GM23248 (cell line): ENCODE results near the gene RFNG. TPM values are rescaled to one million over a fixed set of nuclear protein-coding genes. Genes with fewer than 3 reads are reported as not detected.

ENCODE experiments used
- DNase-seq: peaks from one replicate; pipeline ENCODE4 v3.0.0-alpha.2; 2015
- H2AFZ ChIP-seq: fragments of 200-600 bp; sonication (generic); 2 replicates; pipeline ENCODE4 v1.6.1; 2016; ENCODE audit warnings: antibody characterized with exemption
- H3F3A ChIP-seq: fragments of 200-600 bp; sonication (generic); 2 replicates; pipeline ENCODE4 v1.6.1; 2016; ENCODE audit warnings: mild to moderate bottlenecking, antibody characterized with exemption, mixed run types; ENCODE audit not compliant: insufficient read depth
- H3K27ac ChIP-seq: fragments of 200-600 bp; sonication (generic); 2 replicates; pipeline ENCODE4 v1.5.1; 2016; ENCODE audit warnings: mild to moderate bottlenecking
- H3K27me3 ChIP-seq: fragments of 200-600 bp; sonication (generic); replicated peaks from 2 replicates; pipeline ENCODE4 v1.6.1; 2016; ENCODE audit warnings: mild to moderate bottlenecking; ENCODE audit not compliant: insufficient read depth
- H3K36me3 ChIP-seq: fragments of 200-600 bp; sonication (generic); 2 replicates; pipeline ENCODE4 v1.6.1; 2016; ENCODE audit warnings: low read depth, mild to moderate bottlenecking
- H3K4me1 ChIP-seq: fragments of 200-600 bp; sonication (generic); 2 replicates; pipeline ENCODE4 v1.6.1; 2016; ENCODE audit warnings: mild to moderate bottlenecking; ENCODE audit not compliant: insufficient read depth
- H3K4me2 ChIP-seq: fragments of 200-600 bp; sonication (generic); one replicate; pipeline ENCODE4 v1.6.1; 2016; ENCODE audit warnings: mild to moderate bottlenecking; ENCODE audit not compliant: unreplicated experiment
- H3K4me3 ChIP-seq: fragments of 200-600 bp; sonication (generic); 2 replicates; pipeline ENCODE4 v1.5.1; 2016; ENCODE audit warnings: mild to moderate bottlenecking
- H3K79me2 ChIP-seq: fragments of 200-600 bp; sonication (generic); 2 replicates; pipeline ENCODE4 v1.6.1; 2016; ENCODE audit warnings: mild to moderate bottlenecking; ENCODE audit not compliant: insufficient read depth
- H3K9ac ChIP-seq: fragments of 200-600 bp; sonication (generic); 2 replicates; pipeline ENCODE4 v1.6.1; 2016; ENCODE audit warnings: mild to moderate bottlenecking
- H3K9me2 ChIP-seq: fragments of 200-600 bp; sonication (generic); 2 replicates; pipeline ENCODE4 v1.6.1; 2016; ENCODE audit warnings: mixed run types, mild to moderate bottlenecking, moderate library complexity; ENCODE audit not compliant: insufficient read depth
- H3K9me3 ChIP-seq: fragments of 200-600 bp; sonication (generic); one replicate; pipeline ENCODE4 v1.6.1; 2017; ENCODE audit warnings: low read depth
- H4K20me1 ChIP-seq: fragments of 200-600 bp; sonication (generic); 2 replicates; pipeline ENCODE4 v1.6.0; 2016; ENCODE audit not compliant: insufficient read depth
- EZH2 ChIP-seq: fragments of 200-600 bp; sonication (generic); IDR thresholded peaks from 2 replicates; pipeline ENCODE4 v1.6.1; 2018; ENCODE audit warnings: antibody characterized with exemption, mild to moderate bottlenecking; ENCODE audit not compliant: insufficient read depth, poor library complexity, severe bottlenecking
- EZH2phosphoT487 ChIP-seq: fragments of 200-600 bp; sonication (generic); IDR thresholded peaks from 2 replicates; pipeline ENCODE4 v1.6.1; 2018; ENCODE audit warnings: antibody characterized with exemption, moderate library complexity, mild to moderate bottlenecking, low read depth; ENCODE audit not compliant: insufficient read depth
- WGBS, 2 experiments: methylation state at CpG; one replicate each; pipeline ENCODE4 v1.1.6; 2015 to 2017; ENCODE audit warnings: low lambda C conversion rate in 2 of 2, low coverage in 1 of 2; ENCODE audit errors: missing lambda C conversion rate in 2 of 2; 5-methylcytosine and 5-hydroxymethylcytosine counted together
- in situ Hi-C: fragments of 300-500 bp; cut with MboI; formaldehyde crosslinking; loops from 2 replicates; pipeline ENCODE4 v1.15.0; 2020
- polyA plus RNA-seq: library from polyadenylated mRNA; unstranded; fragments of >200 nt; fragmentation: Nextera tagmentation; extraction: Ambion mirVana; gene quantifications from 2 replicates; pipeline ENCODE4 v1.2.1, GENCODE V29; 2016
- total RNA-seq: library from RNA; depleted of rRNA; stranded (reverse); fragments of >200 nt; shearing (Covaris generic); gene quantifications from 2 replicates; pipeline ENCODE4 v1.2.3, GENCODE V29; 2014

Gene RFNG
- total and polyA plus RNA-seq, 2 experiments from 2014 or later = 11.8 to 59.8 TPM

DNA sequence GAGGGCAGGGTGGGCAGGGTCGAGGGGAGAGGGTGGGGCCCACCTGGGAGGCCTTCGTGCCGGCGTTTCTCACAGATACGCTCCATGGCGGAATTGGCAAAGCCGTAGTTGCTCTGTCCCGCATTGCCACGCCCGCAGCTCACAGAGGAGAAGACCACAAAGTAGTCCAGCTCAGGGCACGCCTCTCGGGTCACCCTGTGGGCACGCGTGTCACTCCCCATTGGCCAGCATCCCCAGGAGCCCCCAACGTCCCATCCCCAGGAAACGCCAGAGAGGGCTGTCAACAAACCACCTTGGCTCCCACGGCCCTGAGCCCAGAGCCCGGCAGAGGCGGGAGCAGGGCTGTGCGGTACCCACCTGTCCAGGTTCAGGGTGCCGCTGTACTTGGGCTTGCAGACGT is 30.4 kb upstream of the RFNG start:
- WGBS, 2 experiments = 95 to 96% methylated on average over 14 to 22 of the region's 22 CpGs
- no peak overlapping the region for H2AFZ ChIP-seq
- no peaks in the 10 kb centered on the region for H3F3A ChIP-seq
- H3K36me3 ChIP-seq = no peaks in the 10 kb centered on the region
- H3K79me2 ChIP-seq = no peaks in the 10 kb centered on the region
- H3K4me1 ChIP-seq = no peaks in the 10 kb centered on the region
- TF ChIP-seq EZH2 (no peak), EZH2phosphoT487 (no peak)
- no peak overlapping the region for H3K27ac ChIP-seq
- no peak overlapping the region for H3K9ac ChIP-seq
- no peaks in the 10 kb centered on the region for H3K9me3 ChIP-seq
- no peaks in the 10 kb centered on the region for H3K9me2 ChIP-seq
- no peaks in the 10 kb centered on the region for H4K20me1 ChIP-seq
- no peak overlapping the region for H3K4me3 ChIP-seq
- in situ Hi-C loops = no loop called here
- no peaks in the 10 kb centered on the region for H3K27me3 ChIP-seq
- no peak overlapping the region for H3K4me2 ChIP-seq
- DNase-seq = no peak

- H3K27me3 ChIP-seq = no peaks in the 10 kb centered on the region
- H3K27ac ChIP-seq = no peak overlapping the region
- no peaks in the 10 kb centered on the region for H3K9me2 ChIP-seq
- H3K9me3 ChIP-seq = no peaks in the 10 kb centered on the region
- no peak overlapping the region for H3K4me3 ChIP-seq
- H3K9ac ChIP-seq = no peak overlapping the region
- TF ChIP-seq EZH2 (no peak), EZH2phosphoT487 (no peak)
- no peak for DNase-seq
- WGBS, 2 experiments = 94 to 97% methylated on average over 17 to 20 of the region's 20 CpGs
- no peaks in the 10 kb centered on the region for H3K4me1 ChIP-seq
- H2AFZ ChIP-seq = no peak overlapping the region
- H3K4me2 ChIP-seq = no peak overlapping the region
- H3K79me2 ChIP-seq = no peaks in the 10 kb centered on the region
- H4K20me1 ChIP-seq = no peaks in the 10 kb centered on the region
- no peaks in the 10 kb centered on the region for H3K36me3 ChIP-seq
- in situ Hi-C loops = no loop called here
- peaks cover 3% of the 10 kb centered on the region; the same call in 1 of the 2 replicates for H3F3A ChIP-seq
Observed at GRCh38 chr17:82081546-82081945, 29.9 kb upstream of the RFNG start.

DNA sequence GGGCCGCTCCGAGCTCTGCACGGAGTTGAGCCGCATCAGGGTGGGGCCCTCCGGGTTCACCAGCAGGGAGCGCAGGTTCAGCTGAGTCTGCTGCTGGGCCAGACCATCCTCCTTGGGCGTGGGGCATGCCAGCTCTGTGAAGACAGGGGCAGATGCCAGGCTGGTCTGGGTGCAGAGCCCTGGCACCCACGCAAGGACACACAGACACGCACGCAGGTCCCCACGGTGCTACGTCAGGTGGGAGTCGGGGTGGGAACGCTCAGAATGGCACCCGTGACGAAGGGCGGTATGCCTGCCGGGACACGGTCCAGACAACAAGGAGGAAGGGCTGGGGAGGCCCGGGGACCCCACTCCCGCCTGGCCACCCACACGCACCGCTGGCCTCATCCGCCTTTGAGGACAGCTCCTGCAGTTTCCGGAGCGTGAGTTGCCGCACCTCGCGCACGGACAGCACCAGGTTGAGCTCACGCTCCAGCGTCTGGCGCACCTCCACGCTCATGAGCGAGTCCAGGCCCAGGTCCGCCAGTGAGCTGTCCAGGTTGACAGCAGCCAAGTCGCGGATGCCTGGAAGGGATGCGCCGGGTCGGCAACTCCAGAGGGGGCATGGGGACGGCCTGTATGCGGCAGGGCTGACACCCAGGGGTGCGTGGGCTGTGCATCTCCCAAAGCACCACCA is 29.3 kb upstream of the RFNG start:
- Histone ChIP-seq H3K4me3 (no peak overlapping the region), H3K79me2 (no peaks in the 10 kb centered on the region), H3K27ac (no peak overlapping the region), H3K27me3 (no peaks in the 10 kb centered on the region), H3F3A (peaks cover 4% of the 10 kb centered on the region; the same call in 1 of the 2 replicates), H3K4me1 (no peaks in the 10 kb centered on the region), H3K9me3 (no peaks in the 10 kb centered on the region), H3K4me2 (no peak overlapping the region), H3K9me2 (no peaks in the 10 kb centered on the region), H4K20me1 (no peaks in the 10 kb centered on the region), H3K36me3 (no peaks in the 10 kb centered on the region), H3K9ac (no peak overlapping the region), H2AFZ (no peak overlapping the region)
- TF ChIP-seq EZH2phosphoT487 (no peak), EZH2 (no peak)
- 95 to 96% methylated on average over 39 to 44 of the region's 44 CpGs for WGBS, 2 experiments
- in situ Hi-C loops = no loop called here
- no peak for DNase-seq

DNA sequence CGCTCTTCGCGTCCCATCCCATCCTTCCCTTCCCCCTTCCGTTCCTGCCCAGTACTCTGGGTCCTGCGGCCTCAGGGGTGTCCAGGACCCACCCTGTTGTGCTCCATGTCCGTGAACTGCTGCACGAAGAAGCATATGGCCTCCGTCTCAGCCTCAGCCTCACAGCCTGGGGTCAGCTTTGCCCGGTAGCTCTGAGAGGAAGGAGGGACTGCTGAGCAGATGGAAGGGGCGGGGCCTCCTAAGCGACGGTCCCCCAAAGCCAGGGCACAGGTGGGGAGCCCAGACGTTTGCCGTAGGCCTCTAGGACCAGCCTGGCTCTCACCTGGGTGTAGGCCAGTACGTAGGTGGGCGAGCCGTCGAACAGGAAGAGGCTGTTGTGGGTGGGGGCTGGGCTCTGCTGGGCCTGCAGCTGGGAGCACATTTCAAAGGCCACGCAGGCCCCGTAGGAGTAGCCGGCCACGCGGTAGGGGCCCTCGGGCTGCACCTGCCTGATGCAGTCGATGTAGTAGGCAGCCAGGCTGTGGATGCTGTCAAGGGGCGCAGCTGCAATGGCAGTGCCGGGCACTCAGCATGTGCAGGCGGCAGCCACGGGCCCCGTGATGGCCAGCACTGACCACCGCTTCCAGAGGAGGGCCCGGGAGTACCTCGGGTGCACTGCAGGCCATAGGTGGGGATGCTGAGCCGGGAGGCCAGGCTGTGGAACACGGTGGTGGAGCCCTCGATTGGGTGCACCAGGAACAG is 28.6 kb upstream of the RFNG start:
- no peaks in the 10 kb centered on the region for H3K9me2 ChIP-seq
- H3K4me1 ChIP-seq = no peaks in the 10 kb centered on the region
- in situ Hi-C loops = no loop called here
- H4K20me1 ChIP-seq = no peaks in the 10 kb centered on the region
- no peak for DNase-seq
- H3K9me3 ChIP-seq = no peaks in the 10 kb centered on the region
- H2AFZ ChIP-seq = no peak overlapping the region
- TF ChIP-seq EZH2 (no peak), EZH2phosphoT487 (no peak)
- peaks cover 4% of the 10 kb centered on the region; the same call in 1 of the 2 replicates for H3F3A ChIP-seq
- H3K79me2 ChIP-seq = no peaks in the 10 kb centered on the region
- no peak overlapping the region for H3K4me3 ChIP-seq
- H3K27ac ChIP-seq = no peak overlapping the region
- no peak overlapping the region for H3K9ac ChIP-seq
- no peaks in the 10 kb centered on the region for H3K27me3 ChIP-seq
- WGBS, 2 experiments = 91 to 94% methylated on average over 35 to 36 of the region's 36 CpGs
- H3K4me2 ChIP-seq = no peak overlapping the region
- H3K36me3 ChIP-seq = no peaks in the 10 kb centered on the region
